GM19099 (cell line): ENCODE data around the gene XXYLT1.

ENCODE experiments used
- POLR2A ChIP-seq: IDR thresholded peaks from 3 replicates; pipeline ENCODE4 v1.6.1; 2011; ENCODE audit warnings: low read depth; ENCODE audit not compliant: insufficient read length; ENCODE audit errors: extremely low read depth

Gene XXYLT1

GRCh38 chr3:195256639-195257453 lies 14.1 kb downstream of the XXYLT1 start:
- no peak for TF ChIP-seq POLR2A

GRCh38 chr3:195255571-195256501 lies 15.1 kb downstream of the XXYLT1 start:
- TF ChIP-seq POLR2A: no peak

GRCh38 chr3:195255176-195255500 lies 15.8 kb downstream of the XXYLT1 start:
- no peak for TF ChIP-seq POLR2A

- no peak for TF ChIP-seq POLR2A
Measured at GRCh38 chr3:195254454-195255175, 16.3 kb downstream of the XXYLT1 start.

GRCh38 chr3:195253923-195254432 lies 17.0 kb downstream of the XXYLT1 start:
- no peak for TF ChIP-seq POLR2A

- no peak for TF ChIP-seq POLR2A
Measured at GRCh38 chr3:195251336-195252065, 19.5 kb downstream of the XXYLT1 start.

- no peak for TF ChIP-seq POLR2A
Measured at GRCh38 chr3:195250473-195251251, 20.3 kb downstream of the XXYLT1 start.

GRCh38 chr3:195249858-195250464 lies 21.0 kb downstream of the XXYLT1 start:
- no peak for TF ChIP-seq POLR2A

- TF ChIP-seq POLR2A: no peak
Measured at GRCh38 chr3:195249057-195249770, 21.7 kb downstream of the XXYLT1 start.

GRCh38 chr3:195248281-195248680 lies 22.7 kb downstream of the XXYLT1 start:
- no peak for TF ChIP-seq POLR2A

GRCh38 chr3:195247863-195248189 lies 23.1 kb downstream of the XXYLT1 start:
- TF ChIP-seq POLR2A: no peak

GRCh38 chr3:195247086-195247862 lies 23.7 kb downstream of the XXYLT1 start:
- no peak for TF ChIP-seq POLR2A
